ENCODE measurements around the gene USE1. TPM values are rescaled to one million over a fixed set of nuclear protein-coding genes. Genes with fewer than 3 reads are reported as not detected.

USE1 gene
- total and polyA plus RNA-seq, 9 of the 15 experiments (the other 6 are each of a cell fraction or from before 2014, with no cell fraction given): 17.3 to 52.4 (median 34.0) TPM

- peak; percentile 43 for TF ChIP-seq SUPT5H (IDR thresholded peaks at IDR 0.05)
- no peak for TF ChIP-seq ZNF57 (CRISPR knock-in tag; IDR thresholded peaks at IDR 0.05)
- no peak for TF ChIP-seq ZNF668 (CRISPR knock-in tag; IDR thresholded peaks at IDR 0.05)
- TF ChIP-seq ZNF431 (CRISPR knock-in tag; IDR thresholded peaks at IDR 0.05): no peak
- TF ChIP-seq ZNF184 (CRISPR knock-in tag; IDR thresholded peaks at IDR 0.05): no peak
- TF ChIP-seq NCOA4 (IDR thresholded peaks at IDR 0.05; ENCODE audit: partially characterized antibody): no peak
- TF ChIP-seq TCF3 (CRISPR knock-in tag; IDR thresholded peaks at IDR 0.05): 0 out of 2 replicates have a peak, but pooled peaks have one; percentile 6
- TF ChIP-seq DPF2 (IDR thresholded peaks at IDR 0.05): 0 out of 2 replicates have a peak, but pooled peaks have one; percentile 22
- TF ChIP-seq CC2D1A (IDR thresholded peaks at IDR 0.05): peak; percentile 6
- TF ChIP-seq CHAMP1 (IDR thresholded peaks at IDR 0.05): no peak
- no peak for TF ChIP-seq MTF1 (CRISPR knock-in tag; IDR thresholded peaks at IDR 0.05; ENCODE audit: borderline replicate concordance)
- no peak for TF ChIP-seq LEF1 (IDR thresholded peaks at IDR 0.05)
- TF ChIP-seq RFX5 (IDR thresholded peaks at IDR 0.05; ENCODE audit: low read depth, low read length): 0 out of 2 replicates have a peak, but pooled peaks have one; percentile 30
- peak; percentile 31 for TF ChIP-seq E2F8 (IDR thresholded peaks at IDR 0.05; ENCODE audit: low read depth, partially characterized antibody)
- 0 out of 2 replicates have a peak, but pooled peaks have one; percentile 20 for TF ChIP-seq BCOR (IDR thresholded peaks at IDR 0.05)
- no peak for TF ChIP-seq MCM5 (IDR thresholded peaks at IDR 0.05; ENCODE audit: low read depth)
- TF ChIP-seq JUN (IDR thresholded peaks at IDR 0.05; ENCODE audit: borderline replicate concordance, low read depth, low read length): no peak
- TF ChIP-seq JUN (CRISPR knock-in tag; IDR thresholded peaks at IDR 0.05; ENCODE audit: borderline replicate concordance): no peak
- TF ChIP-seq RBFOX2 (IDR thresholded peaks at IDR 0.05; ENCODE audit: low read depth, low read length): peak; percentile 55
- TF ChIP-seq KLF13 (tag; IDR thresholded peaks at IDR 0.05; ENCODE audit: borderline replicate concordance, low read depth): no peak
- TF ChIP-seq KLF6 (CRISPR knock-in tag; IDR thresholded peaks at IDR 0.05; ENCODE audit: borderline replicate concordance): no peak
- TF ChIP-seq ZNF347 (CRISPR knock-in tag; IDR thresholded peaks at IDR 0.05; ENCODE audit: low read depth): no peak
- peak; percentile 66 for TF ChIP-seq MAX (CRISPR knock-in tag; IDR thresholded peaks at IDR 0.05)
- TF ChIP-seq RUNX1 (IDR thresholded peaks at IDR 0.05; ENCODE audit: low read depth): 0 out of 2 replicates have a peak, but pooled peaks have one; percentile 18
- TF ChIP-seq TARDBP (IDR thresholded peaks at IDR 0.05): peak; percentile 82; the same call in 1 of the 2 replicates
- TF ChIP-seq ZNF511 (CRISPR knock-in tag; IDR thresholded peaks at IDR 0.05): no peak
- TF ChIP-seq ZNF644 (tag; IDR thresholded peaks at IDR 0.05; ENCODE audit: low read depth): no peak
Measured at GRCh38 chr19:17260842-17261325, 45.7 kb downstream of the USE1 start (continued).

Measured in K562 (cell line).